HG02759 (cell line): ENCODE measurements around the gene PNMA8A.
"Not testable (repeated sequence)": the region's sequence is repeated elsewhere in the genome, so short reads cannot be mapped to it uniquely, and the experiment has no call there.

Source experiments
- ATAC-seq: cut with Tn5 transposase; IDR thresholded peaks from one replicate; pipeline ENCODE4 v1.9.1; 2021; ENCODE audit warnings: mild to moderate bottlenecking, moderate library complexity; ENCODE audit not compliant: unreplicated experiment

The PNMA8A gene

GRCh38 chr19:46471116-46471733 is at the start of gene PNMA8A:
Gene PNMA8A, minus strand, starts transcription at chr19:46471563. Its CDS starts 528 bp downstream, at chr19:46471035.
- no peak for ATAC-seq

- no peak for ATAC-seq
These were observed 49.3 kb upstream of the PNMA8A start for GRCh38 chr19:46520616-46521015.

- ATAC-seq: no peak
These were observed 46.1 kb upstream of the PNMA8A start for GRCh38 chr19:46517471-46517870.

GRCh38 chr19:46515879-46516350 is 44.6 kb upstream of the PNMA8A start:
- no peak for ATAC-seq

- ATAC-seq: no peak
These were observed 43.9 kb upstream of the PNMA8A start for GRCh38 chr19:46515290-46515609.

- ATAC-seq: no peak
These were observed 43.4 kb upstream of the PNMA8A start for GRCh38 chr19:46514589-46515289.

- no peak for ATAC-seq
These were observed 42.3 kb upstream of the PNMA8A start for GRCh38 chr19:46513461-46514236.

GRCh38 chr19:46511237-46511636 is 39.9 kb upstream of the PNMA8A start:
- no peak for ATAC-seq

GRCh38 chr19:46508206-46508605 is 36.8 kb upstream of the PNMA8A start:
- no peak for ATAC-seq

- no peak for ATAC-seq
These were observed 32.6 kb upstream of the PNMA8A start for GRCh38 chr19:46503848-46504453.

GRCh38 chr19:46502891-46503290 is 31.5 kb upstream of the PNMA8A start:
- ATAC-seq: no peak

- no peak for ATAC-seq
These were observed 28.3 kb upstream of the PNMA8A start for GRCh38 chr19:46499692-46500091.

- ATAC-seq: no peak
These were observed 26.4 kb upstream of the PNMA8A start for GRCh38 chr19:46497773-46498172.

GRCh38 chr19:46496886-46497285 is 25.5 kb upstream of the PNMA8A start:
- ATAC-seq: not testable (repeated sequence)

GRCh38 chr19:46496304-46496703 is 24.9 kb upstream of the PNMA8A start:
- no peak for ATAC-seq

GRCh38 chr19:46495786-46496099 is 24.4 kb upstream of the PNMA8A start, which contains the start of gene PNMA8B:
Gene PNMA8B, minus strand, starts transcription at chr19:46495867. Its CDS starts 402 bp downstream, at chr19:46495465.
- ATAC-seq: no peak

- ATAC-seq: no peak
These were observed 23.8 kb upstream of the PNMA8A start for GRCh38 chr19:46494941-46495785.

- ATAC-seq: no peak
These were observed 23.0 kb upstream of the PNMA8A start for GRCh38 chr19:46494146-46494940.

GRCh38 chr19:46493236-46494145 is 22.1 kb upstream of the PNMA8A start:
- no peak for ATAC-seq
